Sciatic nerve (tissue), 2 donors: ENCODE results near the gene HCN3. TPM values are rescaled to one million over a fixed set of nuclear protein-coding genes. Genes with fewer than 3 reads are reported as not detected.

Experiments
- ATAC-seq: fragments of 200-7000 bp; cut with Tn5 transposase; one replicate; pipeline ENCODE4 v1.9.1; 2020; ENCODE audit warnings: mild to moderate bottlenecking, moderate library complexity
- DNase-seq: peaks from one replicate; pipeline ENCODE4 v3.0.0-alpha.2; 2020; ENCODE audit warnings: low spot score
- intact Hi-C: fragments of 100-400 bp; cut with DNase I; formaldehyde crosslinking; loops from one replicate; pipeline ENCODE4 v1.14.2; 2022
- total RNA-seq: library from RNA; stranded (reverse); fragmentation: NEBNext Ultra II Directional; extraction: Animal tissue kit (Norgen Biotek cat#: 25700); gene quantifications from one replicate; pipeline ENCODE4 v1.2.1, GENCODE V29; 2021
- donor health status: DM: no; HTN: no; CAD: no.
- donor health status: DM: no; HTN: no; CAD: no.

The HCN3 gene
- total RNA-seq, 1 donor from 2014 or later, result 8.0 TPM

DNA sequence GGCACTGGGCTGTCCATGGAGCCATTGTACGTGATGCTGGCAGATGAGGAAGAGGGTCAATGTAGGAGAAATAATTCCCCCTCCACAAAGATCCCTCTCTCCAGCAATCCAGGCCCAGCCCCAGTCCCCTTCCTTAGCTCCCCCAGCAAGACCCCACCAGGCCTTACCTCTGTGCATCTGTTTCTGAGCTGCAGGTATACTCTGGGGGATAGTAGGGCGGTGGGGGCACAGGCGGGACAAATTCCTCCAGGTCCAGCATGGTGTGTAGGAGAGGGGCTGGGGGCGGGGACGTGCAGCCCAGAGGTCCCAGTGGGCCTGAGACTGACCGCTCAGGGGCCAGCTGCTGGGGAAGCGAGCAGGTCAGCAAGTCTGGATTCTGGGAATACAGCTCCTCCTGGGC is 25.7 kb upstream of the HCN3 start:
- DNase-seq (no peak), ATAC-seq (no peak)
- intact Hi-C loops, result no loop called here

DNA sequence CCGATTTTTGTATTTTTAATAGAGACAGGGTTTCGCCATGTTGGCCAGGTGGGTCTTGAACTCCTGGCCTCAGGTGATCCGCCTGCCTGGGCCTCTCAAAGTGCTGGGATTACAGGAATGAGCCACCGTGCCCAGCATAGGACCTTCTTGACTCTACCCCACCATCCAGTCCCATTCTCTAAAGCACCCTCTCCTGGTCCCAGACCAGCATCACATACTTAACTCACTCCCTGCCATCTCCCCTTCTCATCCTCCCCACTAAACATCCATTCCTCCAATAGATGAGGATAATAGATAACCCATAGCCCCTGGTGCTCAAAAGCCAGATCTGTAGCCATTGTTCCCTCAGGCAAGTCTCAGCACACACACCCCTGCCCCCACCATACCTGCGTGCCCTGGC is 24.1 kb upstream of the HCN3 start:
- ATAC-seq (no peak), DNase-seq (no peak)
- intact Hi-C loops, result no loop called here

DNA sequence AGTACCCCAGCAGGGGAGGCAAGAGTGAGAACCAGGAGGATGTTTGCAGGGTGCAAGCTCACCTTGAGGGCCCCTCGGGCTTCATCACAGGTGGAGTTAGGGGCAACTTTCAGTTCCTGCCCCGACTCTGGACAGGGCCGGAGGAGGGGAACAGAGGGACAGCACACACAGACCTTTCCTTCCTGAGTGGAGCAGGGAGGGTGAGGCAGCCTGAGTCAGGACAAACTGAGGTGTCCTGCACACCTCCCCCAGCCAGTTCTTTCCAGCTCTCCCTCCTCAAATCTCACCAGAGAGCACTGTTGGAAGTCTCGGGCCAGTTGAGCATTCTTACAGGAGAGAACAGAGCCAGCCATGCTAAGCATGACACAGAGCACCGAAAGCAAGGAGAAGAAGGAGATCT is 23.5 kb upstream of the HCN3 start:
- no peak for ATAC-seq
- DNase-seq, result no peak
- intact Hi-C loops, result no loop called here

DNA sequence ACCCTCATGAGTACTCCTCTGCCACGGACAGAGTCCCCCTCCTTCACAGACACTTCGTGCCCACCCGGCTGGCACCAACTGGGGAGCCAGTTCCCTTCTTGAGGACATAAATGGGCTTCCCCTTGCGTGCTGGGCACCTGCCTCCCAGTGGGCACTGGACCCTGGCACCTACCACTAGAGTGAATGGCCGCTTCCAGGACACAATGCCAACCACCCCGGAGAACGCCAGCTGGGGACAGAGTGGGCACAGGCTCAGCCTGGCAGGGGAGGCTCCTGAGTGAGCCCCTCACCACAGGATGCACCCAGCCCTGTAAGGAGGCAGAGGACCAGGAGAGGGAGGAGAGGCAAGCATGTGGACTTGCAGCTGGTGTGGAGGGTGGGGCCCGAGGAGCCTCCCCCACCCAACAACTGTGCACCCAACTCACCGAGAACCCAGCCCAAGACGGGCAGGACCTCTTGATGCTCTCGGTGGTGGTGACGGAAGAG is 23.0 kb upstream of the HCN3 start:
- intact Hi-C loops, result no loop called here
- peak; percentile 1 for ATAC-seq

DNA sequence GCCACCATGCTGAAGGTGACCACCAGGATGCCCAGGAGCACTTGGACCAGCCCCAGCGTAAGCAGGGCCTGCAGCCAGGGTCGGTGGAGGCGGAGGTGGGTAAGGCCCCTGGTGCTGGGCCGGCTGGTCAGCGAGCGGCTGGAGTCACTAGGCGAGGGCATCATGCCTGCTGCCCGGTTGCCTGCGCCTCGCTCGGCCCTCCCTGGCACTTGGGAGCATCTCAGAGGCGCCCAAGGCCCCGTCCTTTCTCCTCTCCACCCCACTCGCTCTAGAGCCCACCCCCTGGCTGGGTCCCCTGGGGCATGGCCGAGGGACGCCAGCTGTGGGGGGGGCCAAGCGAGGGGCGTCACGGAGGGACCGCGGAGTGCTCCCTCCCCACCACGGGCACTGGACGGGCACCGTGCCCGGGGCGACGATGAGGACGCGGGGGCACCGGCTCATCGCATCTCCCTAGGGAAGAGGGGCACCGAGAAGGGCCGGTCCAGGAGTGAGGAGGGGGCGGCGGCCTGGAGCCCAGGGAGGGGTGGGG is 22.5 kb upstream of the HCN3 start:
- peak; percentile 9 for ATAC-seq
- intact Hi-C loops, result no loop called here
- DNase-seq, result peak; percentile 75

More for the DNA sequence above, 23.0 kb upstream of the HCN3 start:
- no peak for DNase-seq

DNA sequence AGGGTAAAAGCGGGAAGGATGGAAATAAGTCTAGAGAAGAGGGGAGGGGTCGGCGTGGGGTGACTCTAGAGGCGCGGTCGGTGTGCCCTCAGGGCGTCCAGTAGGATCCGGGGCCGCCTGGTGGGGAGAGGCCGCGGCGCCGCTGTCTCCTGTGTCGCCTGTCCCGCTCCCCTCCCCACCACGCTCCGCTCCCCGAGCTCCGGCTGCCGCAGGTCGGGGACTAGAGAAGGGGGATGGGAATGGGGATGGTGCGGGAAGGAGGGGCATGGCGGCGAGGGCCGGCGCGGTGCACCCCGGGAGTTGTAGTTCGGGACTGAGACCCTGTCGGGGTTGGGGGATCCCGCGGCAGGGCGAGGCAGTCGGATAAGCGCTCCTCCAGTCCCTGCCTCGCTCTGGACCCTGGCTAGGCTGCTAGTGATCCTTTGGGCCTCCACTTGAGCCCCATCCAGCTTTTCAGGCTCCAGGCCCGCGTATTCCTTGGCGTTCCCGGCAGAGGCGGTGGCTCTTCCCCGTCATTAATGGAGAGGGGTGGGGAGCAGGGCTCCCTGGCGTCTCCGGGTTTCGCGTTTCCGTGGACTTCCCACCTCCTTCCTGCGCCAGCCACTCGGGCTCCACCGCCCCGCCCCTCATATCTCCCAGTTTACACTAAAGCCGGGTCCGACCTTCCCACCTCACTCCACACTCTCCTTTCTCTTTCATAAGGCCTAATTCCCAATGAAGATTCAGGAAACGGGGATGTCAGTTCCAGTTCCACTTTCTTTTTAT is 21.8 kb upstream of the HCN3 start, which contains the start of gene ENTREP3:
Gene ENTREP3 (minus strand): TSS at position 241 of the 765 bp plus-strand sequence. CDS start 606 bp downstream, outside the sequence.
- intact Hi-C loops, result no loop called here
- peak; percentile 95 for ATAC-seq
- peak; percentile 94 for DNase-seq

DNA sequence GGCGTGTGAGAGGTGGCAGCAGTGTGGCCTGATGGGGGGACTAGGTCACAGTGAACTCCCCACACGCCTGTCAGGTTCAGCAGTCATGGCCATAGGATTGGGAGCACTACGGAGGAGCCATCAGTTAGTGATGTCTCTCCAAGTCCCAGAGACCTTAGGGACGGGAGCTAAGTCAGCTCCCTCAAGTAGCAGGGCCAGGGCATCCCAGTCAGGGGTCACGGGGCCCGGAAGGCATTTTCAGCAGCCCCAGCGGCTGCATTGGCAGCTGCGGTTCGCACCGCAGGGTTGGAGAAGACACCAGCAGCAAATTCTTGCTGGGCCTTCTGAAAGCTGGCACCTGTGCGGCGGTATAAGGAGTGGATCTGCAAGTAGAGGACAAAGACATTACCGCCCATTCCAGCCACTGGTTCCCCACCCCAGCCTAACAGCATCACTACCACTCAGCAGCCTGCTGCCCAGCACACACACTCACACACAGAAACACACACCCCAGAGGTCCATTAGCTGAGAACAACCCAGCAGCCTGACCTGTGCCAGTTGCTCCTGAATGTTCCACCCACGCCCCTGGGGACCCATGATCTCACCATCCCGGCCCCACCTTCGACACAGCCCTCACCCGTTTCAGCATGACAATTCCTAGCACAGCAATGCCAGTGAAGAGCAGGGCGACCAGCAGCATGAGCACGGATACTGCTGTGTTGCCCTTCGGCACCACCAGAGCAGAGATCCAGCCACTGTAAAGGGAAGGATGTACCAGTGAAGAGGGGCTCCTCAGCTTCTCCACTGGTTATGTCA is 21.0 kb upstream of the HCN3 start:
- no peak for DNase-seq
- intact Hi-C loops, result no loop called here
- peak; percentile 3 for ATAC-seq

DNA sequence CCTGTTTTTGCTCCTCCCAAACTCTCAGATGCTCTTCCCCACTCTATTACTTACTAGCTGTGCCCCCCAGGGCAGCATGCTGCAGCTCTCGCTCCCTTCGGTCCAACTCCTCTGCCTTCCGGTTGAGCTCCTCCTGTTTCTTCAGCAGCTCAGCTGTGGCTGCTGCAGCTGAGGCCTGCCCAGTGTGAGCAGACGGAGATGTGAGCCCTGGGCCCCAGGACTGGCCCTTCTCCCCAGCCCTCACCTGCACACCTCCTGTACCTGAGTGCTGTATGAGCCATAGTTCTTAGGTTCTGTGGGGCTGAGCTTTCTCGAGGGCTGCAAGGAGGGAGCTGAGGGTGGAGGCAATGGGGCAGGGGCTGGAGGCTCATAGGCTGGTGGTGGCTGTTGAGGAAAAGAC is 17.0 kb upstream of the HCN3 start:
- DNase-seq (no peak), ATAC-seq (no peak)
- intact Hi-C loops, result no loop called here

DNA sequence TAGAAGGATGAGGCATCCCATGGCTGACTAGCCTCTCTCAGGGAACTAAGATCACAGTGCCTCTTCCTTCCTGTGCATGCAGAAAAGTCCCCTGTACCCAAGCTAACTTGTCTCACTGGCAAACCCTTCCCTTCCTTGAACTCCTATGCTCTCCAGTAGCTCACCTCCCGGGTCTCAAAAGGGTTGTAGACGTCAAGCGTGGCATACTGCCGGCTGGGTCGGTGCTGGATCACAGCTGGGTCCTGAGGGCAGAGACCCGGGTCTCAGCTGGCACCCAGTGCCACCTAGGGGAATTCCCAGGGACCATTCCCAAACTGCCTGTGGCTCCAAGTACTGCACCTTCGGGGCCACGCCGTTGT is 15.8 kb upstream of the HCN3 start:
- DNase-seq (no peak), ATAC-seq (peak; percentile 1)

DNA sequence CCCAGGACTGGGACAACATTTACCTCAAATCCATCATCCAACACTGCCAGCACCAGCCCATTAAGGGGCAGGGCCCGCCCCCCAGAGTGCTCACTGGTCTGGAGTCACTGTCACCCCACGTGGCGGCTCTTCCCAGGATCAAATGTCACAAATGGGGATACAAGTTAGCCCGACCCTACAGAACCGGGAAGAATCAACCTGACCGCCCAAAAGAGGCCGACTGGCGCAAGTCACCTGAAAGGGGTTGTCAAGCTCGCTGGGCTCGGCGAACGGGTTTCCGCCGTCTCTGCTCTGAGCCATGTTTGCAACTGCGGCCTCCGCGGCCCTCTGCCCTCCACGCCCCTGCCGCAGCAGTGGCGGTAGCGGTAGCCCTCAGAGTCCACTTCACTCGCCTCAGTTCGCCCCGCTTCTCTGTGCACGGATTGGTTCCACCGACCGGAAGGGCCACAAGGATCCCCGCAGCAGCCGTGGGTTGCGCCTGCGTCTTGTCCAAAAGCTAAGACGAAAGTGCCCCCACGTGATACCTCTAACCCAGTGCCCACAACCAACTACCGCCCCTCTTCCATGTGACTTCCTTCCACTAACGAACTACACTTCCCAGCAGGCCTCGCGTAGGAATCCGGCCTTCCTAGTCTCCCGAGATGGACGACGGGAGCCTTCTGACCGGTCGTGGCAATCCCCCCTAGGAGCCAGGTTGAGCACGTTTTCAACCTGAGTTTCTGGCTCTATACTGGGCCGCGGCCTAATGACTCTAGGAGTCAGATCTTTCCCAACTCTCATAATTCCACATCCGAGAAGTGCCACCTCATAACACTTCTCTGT is 15.2 kb upstream of the HCN3 start, which contains the start of gene SCAMP3:
Gene SCAMP3 (minus strand): TSS at position 509 of the 822 bp plus-strand sequence. CDS start 209 bp downstream, at position 300.
- ATAC-seq (peak; percentile 99), DNase-seq (peak; percentile 95)
- intact Hi-C loops, result no loop called here

More for the DNA sequence above, 15.8 kb upstream of the HCN3 start:
- intact Hi-C loops, result no loop called here

DNA sequence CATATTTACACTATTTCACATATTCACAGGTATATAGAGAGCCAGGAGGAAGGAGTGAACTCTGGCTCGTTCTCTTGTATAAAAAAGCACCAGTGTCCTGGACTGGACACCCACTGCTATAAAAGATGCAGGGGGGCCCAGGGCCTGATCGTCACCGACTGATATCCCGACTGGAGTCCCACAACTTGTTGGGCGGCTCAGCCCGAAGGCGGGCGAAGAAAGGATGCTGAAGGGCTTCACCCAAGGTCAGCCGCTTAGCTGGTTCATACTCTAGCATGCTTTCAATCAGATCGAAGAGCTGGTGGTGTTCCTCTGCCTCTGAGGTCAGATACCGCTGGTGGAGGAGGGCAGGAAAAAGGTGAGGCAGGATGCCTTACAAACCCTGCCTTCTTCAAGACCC is 14.2 kb upstream of the HCN3 start:
- no peak for DNase-seq
- no peak for ATAC-seq
- intact Hi-C loops, result no loop called here

DNA sequence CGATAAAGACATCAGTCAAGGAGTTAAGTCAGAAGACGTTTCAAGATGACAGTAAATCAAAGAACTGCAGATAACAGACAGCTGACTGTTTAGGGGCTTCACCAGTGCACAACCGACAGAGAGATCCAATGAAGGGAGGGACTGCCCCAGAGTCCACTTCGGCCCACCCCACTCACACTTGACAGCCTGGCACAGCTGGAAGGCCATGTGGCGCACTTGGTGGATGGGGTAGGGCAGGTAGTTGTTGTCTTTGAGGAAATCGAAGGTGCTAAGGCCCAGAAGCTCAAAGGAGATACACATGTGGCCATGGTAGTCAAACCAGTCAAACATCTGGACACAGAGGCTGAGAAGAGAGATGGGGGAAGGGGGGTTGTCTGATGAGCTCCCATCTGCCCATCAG is 10.7 kb upstream of the HCN3 start:
- no peak for ATAC-seq
- intact Hi-C loops, result no loop called here
- no peak for DNase-seq

DNA sequence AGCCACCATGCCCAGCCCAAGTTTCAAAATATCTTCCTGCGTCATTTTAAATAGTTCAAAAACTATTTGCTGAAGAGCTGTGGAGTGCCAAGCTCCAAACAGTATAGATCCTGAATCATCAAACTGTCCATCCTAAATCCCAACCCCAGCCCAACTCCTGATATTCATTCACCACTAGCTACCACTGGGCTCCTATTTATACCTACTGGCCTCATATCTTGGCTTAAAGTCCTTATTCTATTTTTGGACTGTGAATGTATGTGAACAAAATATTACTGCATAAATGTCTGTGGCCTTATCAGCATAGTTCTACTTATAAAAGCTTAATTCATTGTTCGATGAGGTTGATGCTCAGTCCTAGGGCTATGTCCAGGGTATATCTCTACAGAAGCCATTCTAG is 9.9 kb upstream of the HCN3 start:
- intact Hi-C loops, result no loop called here
- DNase-seq (no peak), ATAC-seq (no peak)

DNA sequence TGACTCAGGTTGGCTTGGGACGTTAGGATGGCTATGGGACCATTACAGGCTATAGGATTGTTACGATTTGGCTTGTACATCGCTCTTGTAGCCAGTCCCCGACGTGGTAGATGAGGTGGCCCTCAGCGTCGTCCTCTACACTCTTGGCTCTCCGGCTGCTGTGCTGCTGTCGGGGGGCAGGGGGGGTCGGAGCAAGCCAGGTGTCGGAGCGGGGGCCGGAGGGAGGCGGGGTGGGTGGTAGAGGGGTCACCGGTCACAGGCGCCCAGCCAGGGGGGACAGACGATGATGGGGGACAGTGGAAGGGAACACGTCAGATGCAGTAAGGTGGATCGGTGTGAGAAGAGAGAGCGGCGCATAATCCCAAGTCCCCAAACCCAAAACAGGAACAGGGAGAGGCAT is 8.6 kb upstream of the HCN3 start:
- ATAC-seq, result no peak
- intact Hi-C loops, result no loop called here

DNA sequence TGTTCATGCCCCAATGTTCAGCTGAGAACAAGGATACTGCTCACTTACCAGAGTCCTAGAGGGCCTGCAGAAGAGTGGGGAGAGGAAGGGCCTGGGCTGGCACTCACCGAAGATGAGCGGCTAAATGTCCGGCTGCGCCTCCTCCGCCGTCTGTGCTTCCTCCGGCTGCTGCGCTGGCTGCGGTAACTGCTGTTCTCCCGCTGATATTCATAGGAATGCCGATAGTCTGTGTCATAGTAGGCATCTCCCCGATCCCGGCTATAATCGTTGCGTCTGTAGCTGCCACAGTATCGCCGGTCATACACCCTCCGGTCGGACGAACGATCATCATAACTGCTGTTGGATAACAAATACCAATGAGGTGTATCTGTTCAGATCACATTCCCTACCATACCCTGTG is 7.9 kb upstream of the HCN3 start:
- DNase-seq, result no peak
- intact Hi-C loops, result no loop called here
- ATAC-seq, result no peak

More for the DNA sequence above, 8.6 kb upstream of the HCN3 start:
- DNase-seq, result no peak

DNA sequence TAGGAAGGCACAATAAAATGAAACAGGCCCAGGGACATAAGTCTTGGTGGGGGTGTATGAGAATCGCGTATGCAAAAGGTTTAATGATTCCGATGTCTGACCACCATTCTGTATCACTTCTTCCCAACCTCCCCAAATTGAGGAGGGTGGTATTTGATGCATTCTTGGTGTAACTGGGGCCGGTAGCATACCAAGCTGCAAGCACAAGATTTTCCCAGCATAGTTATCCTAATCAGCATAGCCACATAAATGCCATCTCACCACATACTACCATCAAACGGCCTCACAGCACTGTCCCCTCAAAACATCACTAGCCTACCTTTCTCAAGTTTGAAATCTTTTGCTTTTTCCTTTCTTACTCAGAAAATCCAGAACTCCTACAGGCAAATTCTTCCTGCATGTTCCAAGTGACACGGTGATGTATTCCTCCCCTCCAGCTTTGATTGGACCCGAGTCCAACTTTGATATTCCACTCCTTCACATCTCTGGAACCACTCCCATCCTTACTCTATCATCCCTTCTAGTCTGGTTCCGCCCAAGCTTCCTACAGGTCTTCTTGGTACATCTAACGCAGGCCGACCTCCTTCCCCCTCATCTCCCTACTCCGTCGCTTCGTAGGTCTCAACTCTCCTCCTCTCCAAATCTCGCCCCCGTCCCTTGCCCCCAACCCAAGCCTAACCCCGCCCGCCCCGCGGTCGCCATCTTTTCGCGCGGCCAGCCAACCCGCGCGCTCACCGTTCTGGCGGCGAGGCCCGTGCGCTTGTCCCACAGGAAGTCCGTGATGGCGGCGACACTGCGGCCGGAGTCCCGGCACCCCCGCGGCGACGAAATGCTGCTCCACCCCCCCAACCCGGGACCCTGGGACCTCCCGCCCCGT is 4.6 kb upstream of the HCN3 start:
- DNase-seq (no peak), ATAC-seq (peak; percentile 5)
- intact Hi-C loops, result loop anchor here (5.0 kb wide), 1 partner anchor 50 kb away; the partner anchor contains the start of gene RUSC1

DNA sequence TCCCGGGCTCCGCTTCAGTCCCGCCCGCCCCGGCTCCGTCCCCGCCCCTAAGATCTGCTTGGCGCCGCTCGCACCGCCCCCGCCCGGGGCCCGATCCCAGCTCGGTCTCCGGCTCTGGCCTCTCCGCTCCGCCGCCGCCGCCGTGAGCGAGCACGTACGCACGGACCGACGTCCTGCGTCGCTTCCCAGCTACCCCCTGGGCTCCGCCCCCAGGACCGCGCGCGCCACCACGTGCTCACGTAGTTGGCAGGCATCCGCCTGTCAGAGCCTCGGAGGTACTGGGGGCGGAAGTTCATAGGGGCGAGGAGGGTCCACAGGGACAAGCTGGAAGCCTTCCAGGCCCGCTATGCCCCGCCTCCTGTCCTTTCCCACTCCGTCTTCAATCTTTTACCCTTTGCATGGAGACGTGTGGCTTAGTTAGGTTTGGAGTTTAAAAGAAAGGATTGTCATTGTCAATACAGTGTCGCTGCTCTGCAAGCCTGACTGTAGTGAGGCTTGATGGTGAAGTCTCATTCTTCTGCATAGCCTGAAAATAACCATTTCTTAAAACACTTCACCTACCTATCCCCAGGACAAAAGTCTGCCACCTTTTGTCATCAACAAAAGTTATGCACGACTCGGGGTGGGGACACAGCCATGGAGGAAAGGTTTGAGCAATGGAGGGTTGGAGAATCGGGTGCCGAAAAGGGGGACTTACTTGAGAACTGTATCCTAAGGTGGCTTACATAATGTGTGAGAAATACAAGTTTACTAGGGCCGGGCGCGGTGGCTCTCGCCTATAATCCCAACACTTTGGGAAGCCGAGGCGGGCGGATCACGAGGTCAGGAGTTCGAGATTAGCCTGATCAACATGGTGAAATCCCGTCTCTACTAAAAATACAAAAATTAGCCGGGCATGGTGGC is 3.7 kb upstream of the HCN3 start, which contains the start of gene CLK2:
Gene CLK2 (minus strand): TSS at position 162 of the 903 bp plus-strand sequence. CDS start 2,527 bp downstream, outside the sequence.
- DNase-seq (peak; percentile 98), ATAC-seq (peak; percentile 95)
- intact Hi-C loops, result loop anchor here (5.0 kb wide), 1 partner anchor 49 kb away; the partner anchor contains the start of gene RUSC1
